Skeletal muscle tissue (tissue), 4 donors: ENCODE results near the gene CLEC1A. TPM values are rescaled to one million over a fixed set of nuclear protein-coding genes. Genes with fewer than 3 reads are reported as not detected.
"Not testable (repeated sequence)": the region's sequence is repeated elsewhere in the genome, so short reads cannot be mapped to it uniquely, and the experiment has no call there.

Experiments used
- H3K27ac ChIP-seq: one replicate; pipeline ENCODE4 v1.7.0; 2013; ENCODE audit warnings: mild to moderate bottlenecking, low read depth, low read length, inconsistent platforms
- H3K27me3 ChIP-seq, 3 donors: one replicate each; pipeline ENCODE4 v1.7.0; 2013; ENCODE audit warnings: low read length in 3 of 3; ENCODE audit not compliant: control insufficient read depth in 3 of 3, insufficient read depth in 3 of 3
- H3K36me3 ChIP-seq, 3 donors: one replicate each; pipeline ENCODE4 v1.7.0; 2013; ENCODE audit warnings: low read length in 3 of 3; ENCODE audit not compliant: control insufficient read depth in 3 of 3, insufficient read depth in 3 of 3
- H3K4me1 ChIP-seq, 3 donors: one replicate each; pipeline ENCODE4 v1.7.0; 2013; ENCODE audit warnings: low read length in 3 of 3, mild to moderate bottlenecking in 3 of 3; ENCODE audit not compliant: control insufficient read depth in 3 of 3, insufficient read depth in 3 of 3
- H3K4me3 ChIP-seq, 3 donors: one replicate each; pipeline ENCODE4 v1.7.0; 2013; ENCODE audit warnings: low read length in 3 of 3
- H3K9ac ChIP-seq, 3 donors: one replicate each; pipeline ENCODE4 v1.7.0; 2013; ENCODE audit warnings: low read length in 3 of 3, mild to moderate bottlenecking in 3 of 3, moderate library complexity in 2 of 3, low read depth in 1 of 3
- H3K9me3 ChIP-seq, 3 donors: one replicate each; pipeline ENCODE4 v1.7.0; 2013; ENCODE audit warnings: low read length in 3 of 3; ENCODE audit not compliant: control insufficient read depth in 3 of 3
- total RNA-seq: library from RNA; depleted of rRNA; stranded (reverse); fragments of >200 nt; gene quantifications from one replicate; pipeline ENCODE4 v1.2.3, GENCODE V29; 2014
- donor health status: Osteomylitis.

The CLEC1A gene
- total RNA-seq, 1 donor from 2014 or later: 1.0 TPM

DNA sequence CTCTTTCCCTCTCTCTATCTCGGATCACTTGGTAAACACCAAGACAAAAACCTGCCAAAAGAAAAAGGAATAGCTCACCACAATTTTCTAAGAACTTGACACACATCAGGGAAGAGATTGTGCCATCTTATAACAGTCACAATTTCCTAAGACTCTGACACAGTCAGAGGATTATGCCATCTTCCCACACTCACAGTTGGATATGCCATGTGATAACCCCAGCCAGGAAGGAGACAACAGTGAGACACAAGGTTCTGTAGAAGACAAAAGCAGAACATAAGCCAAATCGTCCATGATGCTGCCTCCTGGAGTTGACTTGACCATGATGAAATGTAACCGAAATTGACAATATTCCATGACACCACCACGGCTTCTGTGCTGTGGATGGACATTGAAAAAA, 71.1 kb downstream of the CLEC1A start:
- H3K27ac ChIP-seq: no peak overlapping the region
- no peak overlapping the region for H3K9ac ChIP-seq

GRCh38 chr12:10027311-10027710, 71.5 kb downstream of the CLEC1A start:
- Histone ChIP-seq H3K9me3 (no peaks in the 10 kb centered on the region), H3K27me3 (no peaks in the 10 kb centered on the region), H3K9ac (no peak overlapping the region), H3K4me3 (no peak overlapping the region), H3K27ac (no peak overlapping the region), H3K36me3 (no peaks in the 10 kb centered on the region), H3K4me1 (no peaks in the 10 kb centered on the region)

More for the DNA sequence above, 71.1 kb downstream of the CLEC1A start:
- H3K36me3 ChIP-seq: no peaks in the 10 kb centered on the region
- no peaks in the 10 kb centered on the region for H3K9me3 ChIP-seq
- H3K4me1 ChIP-seq: no peaks in the 10 kb centered on the region
- no peaks in the 10 kb centered on the region for H3K27me3 ChIP-seq
- no peak overlapping the region for H3K4me3 ChIP-seq

DNA sequence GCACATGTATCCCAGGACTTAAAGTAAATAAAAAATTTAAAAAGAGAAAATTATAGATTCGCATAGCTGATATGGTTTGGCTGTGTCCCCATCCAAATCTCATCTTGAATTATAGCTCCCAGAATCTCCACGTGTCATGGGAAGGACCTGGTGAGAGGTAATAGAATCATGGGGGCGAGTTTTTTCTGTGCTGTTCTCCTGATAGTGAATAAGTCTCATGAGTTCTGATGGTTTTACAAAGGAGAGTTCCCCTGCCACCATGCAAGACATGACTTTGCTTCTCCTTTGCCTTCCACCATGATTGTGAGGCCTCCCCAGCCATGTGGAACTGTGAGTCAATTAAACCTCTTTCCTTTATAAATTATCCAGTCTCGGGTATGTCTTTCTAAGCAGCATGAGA, 72.1 kb downstream of the CLEC1A start:
- not testable (repeated sequence) for H3K27me3 ChIP-seq, H3K4me1 ChIP-seq, H3K27ac ChIP-seq, H3K36me3 ChIP-seq, H3K4me3 ChIP-seq, H3K9ac ChIP-seq, H3K9me3 ChIP-seq

GRCh38 chr12:10025236-10025635, 73.5 kb downstream of the CLEC1A start:
- Histone ChIP-seq H3K9ac (no peak overlapping the region), H3K4me1 (no peaks in the 10 kb centered on the region), H3K27me3 (no peaks in the 10 kb centered on the region), H3K36me3 (no peaks in the 10 kb centered on the region), H3K9me3 (no peaks in the 10 kb centered on the region), H3K4me3 (no peak overlapping the region), H3K27ac (no peak overlapping the region)

DNA sequence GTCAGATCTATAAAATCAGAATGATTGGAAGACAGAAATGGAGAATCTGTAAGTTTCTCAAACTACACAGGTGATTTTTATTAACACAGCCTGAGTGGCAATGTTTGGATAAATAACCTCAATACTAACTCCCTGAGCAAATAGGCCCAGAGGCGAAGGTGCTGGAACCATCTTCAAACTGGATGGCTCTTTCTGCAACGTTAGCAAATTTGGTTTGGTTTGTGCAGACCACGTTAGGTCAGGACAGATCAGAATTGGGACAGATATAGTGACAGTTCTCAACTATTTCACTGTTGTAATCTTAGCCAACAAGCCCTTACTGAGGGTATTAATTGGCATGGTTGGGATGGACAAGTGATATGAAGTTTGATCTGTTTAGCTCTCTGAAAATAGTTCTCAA, 77.4 kb downstream of the CLEC1A start:
- Histone ChIP-seq H3K4me1 (no peaks in the 10 kb centered on the region), H3K9ac (no peak overlapping the region), H3K36me3 (no peaks in the 10 kb centered on the region), H3K27ac (no peak overlapping the region), H3K9me3 (no peaks in the 10 kb centered on the region), H3K27me3 (no peaks in the 10 kb centered on the region), H3K4me3 (no peak overlapping the region)

Other genes starting within 250 kb of the CLEC1A start
- gene CLEC2B, start 229.6 kb downstream of the CLEC1A start, total RNA-seq: 2.6 TPM
- not detected for gene KLRF2, start 217.5 kb downstream of the CLEC1A start, total RNA-seq
- not detected for gene CLEC2A, start 166.6 kb downstream of the CLEC1A start, total RNA-seq
- 0.52 TPM for gene CLEC12A, start 127.6 kb downstream of the CLEC1A start, total RNA-seq
- not detected for gene CLEC1B, start 99.9 kb downstream of the CLEC1A start, total RNA-seq
- gene CLEC12B, start 88.4 kb downstream of the CLEC1A start, total RNA-seq: not detected
- not detected for gene CLEC9A, start 68.3 kb downstream of the CLEC1A start, total RNA-seq
- 2.1 TPM for gene CLEC7A, start 31.2 kb upstream of the CLEC1A start, total RNA-seq
- not detected for gene OLR1, start 73.1 kb upstream of the CLEC1A start, total RNA-seq
- gene TMEM52B, start 80.0 kb upstream of the CLEC1A start, total RNA-seq: under 0.01 TPM
- gene GABARAPL1, start 113.9 kb upstream of the CLEC1A start, total RNA-seq: 23.0 TPM
- 0.52 TPM for gene KLRD1, start 208.9 kb upstream of the CLEC1A start, total RNA-seq